ENCODE measurements around the gene FGF12.

FGF12 gene

DNA sequence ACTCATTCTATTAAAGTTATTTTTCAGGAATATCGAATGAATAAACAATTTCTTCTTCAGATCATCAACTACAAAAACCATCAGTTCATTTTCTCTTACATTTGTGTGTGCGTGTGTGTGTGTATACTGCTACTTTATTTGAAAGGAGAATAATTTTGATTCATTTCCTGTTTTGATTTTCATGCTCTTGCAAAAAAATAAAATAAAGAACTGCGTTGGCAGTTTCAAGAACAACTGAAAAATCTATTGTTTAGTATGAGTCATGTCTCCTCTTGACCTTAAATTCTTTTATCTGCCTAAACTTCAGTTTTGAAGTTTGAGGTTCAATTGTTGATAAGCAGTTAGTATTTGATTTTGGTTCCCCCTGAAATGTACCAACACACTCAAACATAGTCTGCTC is 540.8 kb downstream of the FGF12 start:
- Histone ChIP-seq H3K4me3 (no peak overlapping the region), H3K27ac (no peak overlapping the region)
- no peak for DNase-seq (ENCODE audit: low spot score)
- TF ChIP-seq, protein P1, sequence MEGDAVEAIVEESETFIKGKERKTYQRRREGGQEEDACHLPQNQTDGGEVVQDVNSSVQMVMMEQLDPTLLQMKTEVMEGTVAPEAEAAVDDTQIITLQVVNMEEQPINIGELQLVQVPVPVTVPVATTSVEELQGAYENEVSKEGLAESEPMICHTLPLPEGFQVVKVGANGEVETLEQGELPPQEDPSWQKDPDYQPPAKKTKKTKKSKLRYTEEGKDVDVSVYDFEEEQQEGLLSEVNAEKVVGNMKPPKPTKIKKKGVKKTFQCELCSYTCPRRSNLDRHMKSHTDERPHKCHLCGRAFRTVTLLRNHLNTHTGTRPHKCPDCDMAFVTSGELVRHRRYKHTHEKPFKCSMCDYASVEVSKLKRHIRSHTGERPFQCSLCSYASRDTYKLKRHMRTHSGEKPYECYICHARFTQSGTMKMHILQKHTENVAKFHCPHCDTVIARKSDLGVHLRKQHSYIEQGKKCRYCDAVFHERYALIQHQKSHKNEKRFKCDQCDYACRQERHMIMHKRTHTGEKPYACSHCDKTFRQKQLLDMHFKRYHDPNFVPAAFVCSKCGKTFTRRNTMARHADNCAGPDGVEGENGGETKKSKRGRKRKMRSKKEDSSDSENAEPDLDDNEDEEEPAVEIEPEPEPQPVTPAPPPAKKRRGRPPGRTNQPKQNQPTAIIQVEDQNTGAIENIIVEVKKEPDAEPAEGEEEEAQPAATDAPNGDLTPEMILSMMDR (IDR thresholded peaks at IDR 0.05) = no peak

DNA sequence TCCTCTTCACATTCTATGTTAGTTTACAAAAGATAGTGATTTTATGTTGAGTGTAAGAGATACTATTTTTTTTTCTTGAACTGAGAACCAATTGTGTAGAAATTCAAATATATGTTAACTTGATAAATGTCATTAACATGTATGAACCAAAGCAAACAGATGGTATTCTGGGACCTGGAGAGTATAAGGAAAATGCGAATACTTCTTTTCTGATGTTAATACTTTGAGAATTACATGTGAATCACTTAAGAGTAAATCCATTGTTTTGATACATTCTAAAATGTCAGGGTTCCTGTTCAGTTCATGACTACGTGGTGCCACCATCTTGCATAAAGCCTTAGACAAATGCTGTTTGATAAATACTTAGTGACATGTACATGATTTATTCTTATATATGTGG is 541.3 kb downstream of the FGF12 start:
- TF ChIP-seq, protein P1 (IDR thresholded peaks at IDR 0.05) = no peak
- Histone ChIP-seq H3K27ac (no peak overlapping the region), H3K4me3 (no peak overlapping the region)
- no peak for DNase-seq (ENCODE audit: low spot score)

DNA sequence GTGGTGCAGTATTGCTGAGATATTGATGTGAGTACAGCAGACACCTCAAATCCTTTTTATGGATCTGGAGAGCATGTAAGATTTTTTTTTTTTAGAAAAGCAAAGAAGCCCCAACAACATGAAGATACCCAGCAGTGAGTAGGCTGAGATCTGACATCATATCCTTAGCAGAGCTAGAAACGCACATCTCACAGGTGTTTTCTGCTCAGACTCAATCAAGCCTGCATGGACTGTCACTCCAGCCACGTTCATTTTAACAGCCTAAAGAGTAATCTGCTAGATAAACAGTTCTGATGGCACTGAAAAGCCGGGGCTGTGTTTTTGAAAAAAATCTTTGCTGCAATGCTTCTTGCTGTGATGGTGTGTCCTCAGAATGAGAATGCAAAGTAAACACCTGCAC is 544.2 kb downstream of the FGF12 start:
- H3K27ac ChIP-seq = no peak overlapping the region
- TF ChIP-seq, protein P1 (IDR thresholded peaks at IDR 0.05) = no peak
- no peak for DNase-seq (ENCODE audit: low spot score)
- no peak overlapping the region for H3K4me3 ChIP-seq

DNA sequence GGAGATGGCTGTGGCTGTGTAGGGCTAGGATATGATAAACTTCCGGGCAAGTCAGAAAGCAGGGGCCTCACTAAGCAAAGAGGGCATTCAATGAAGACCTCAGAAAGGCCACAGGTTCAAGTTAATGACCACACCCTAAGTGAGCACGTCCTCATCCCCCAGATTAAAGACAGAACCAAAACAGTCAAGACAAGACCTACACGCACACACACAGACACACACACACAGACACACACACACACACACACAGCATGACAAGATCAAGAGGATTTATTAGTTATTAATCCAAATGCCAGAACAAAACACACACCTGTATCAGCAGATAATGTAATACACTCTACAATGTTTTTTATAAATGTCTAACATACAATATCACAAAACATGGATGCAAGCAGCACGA is 546.2 kb downstream of the FGF12 start:
- Histone ChIP-seq H3K4me3 (no peak overlapping the region), H3K27ac (no peak overlapping the region)
- TF ChIP-seq, protein P1 (IDR thresholded peaks at IDR 0.05) = no peak
- no peak for DNase-seq (ENCODE audit: low spot score)

DNA sequence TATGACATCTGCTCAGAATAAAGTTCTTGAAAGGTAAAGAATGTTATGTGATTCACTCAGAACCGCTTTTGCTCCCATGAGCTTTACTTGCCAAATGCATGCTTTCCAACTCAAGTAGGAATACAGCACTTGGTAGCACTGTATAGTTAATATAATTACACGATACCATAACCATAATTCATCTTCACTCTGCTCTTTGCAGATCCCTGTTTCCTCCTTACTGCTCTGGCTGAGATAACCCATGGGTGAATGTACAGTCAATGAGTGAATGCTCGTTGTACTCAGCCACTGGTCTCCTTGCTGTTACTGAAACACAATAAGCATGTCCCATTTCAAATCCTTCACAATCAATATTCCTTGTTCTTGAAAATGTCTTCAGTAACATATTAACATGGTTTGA is 550.0 kb downstream of the FGF12 start:
- Histone ChIP-seq H3K4me3 (no peak overlapping the region), H3K27ac (no peak overlapping the region)
- TF ChIP-seq, protein P1 (IDR thresholded peaks at IDR 0.05) = no peak
- no peak for DNase-seq (ENCODE audit: low spot score)

DNA sequence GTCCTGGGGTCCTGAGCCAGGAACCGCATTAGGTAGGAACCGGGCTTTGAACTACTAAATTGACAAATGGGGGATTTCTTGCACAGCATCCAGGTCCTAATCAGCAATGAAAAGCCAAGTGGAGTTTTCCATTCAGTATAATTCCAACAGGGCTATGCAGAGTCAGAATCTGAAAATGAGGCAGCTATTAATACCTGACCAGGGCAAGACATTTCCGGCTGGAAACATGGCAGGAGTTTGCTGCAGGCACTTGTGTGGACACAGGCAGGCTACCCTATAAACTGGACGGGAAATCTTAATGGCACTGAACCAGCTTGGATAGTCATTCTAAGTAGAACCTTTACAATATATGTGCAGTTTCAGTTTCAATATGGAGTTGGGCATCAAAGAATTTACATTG is 553.1 kb downstream of the FGF12 start:
- TF ChIP-seq, protein P1 (IDR thresholded peaks at IDR 0.05) = no peak
- DNase-seq (ENCODE audit: low spot score) = no peak
- Histone ChIP-seq H3K27ac (no peak overlapping the region), H3K4me3 (no peak overlapping the region)

DNA sequence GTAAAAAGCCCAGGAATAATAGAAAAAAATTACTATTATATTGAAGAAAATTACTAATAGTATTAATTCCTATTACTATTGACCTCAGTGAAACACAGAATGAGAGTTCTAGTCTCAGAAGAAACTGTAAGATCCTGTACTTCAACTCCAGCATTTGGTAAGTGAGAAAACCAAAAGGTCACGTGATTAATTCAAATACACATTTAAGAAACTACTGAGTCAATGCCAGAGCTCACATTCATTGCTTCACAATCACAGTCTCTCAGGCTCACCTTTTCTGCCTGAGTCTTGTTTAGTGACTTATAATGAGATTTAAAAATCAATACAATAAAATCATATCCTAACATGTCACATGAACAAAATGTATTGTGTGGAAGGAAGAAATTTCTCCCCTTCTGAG is 556.1 kb downstream of the FGF12 start:
- no peak for DNase-seq (ENCODE audit: low spot score)
- TF ChIP-seq, protein P1 (IDR thresholded peaks at IDR 0.05) = no peak
- no peak overlapping the region for H3K4me3 ChIP-seq

More for the DNA sequence above, 556.1 kb downstream of the FGF12 start:
- no peak overlapping the region for H3K27ac ChIP-seq
